Activated CD4-positive, alpha-beta T cell treated with anti-CD3 and anti-CD28 coated beads, Interleukin-2, amount 10 ng/mL, durations not matched to agents 7 days and 5 days (primary cell): ENCODE results near the gene SART1. TPM values are rescaled to one million over a fixed set of nuclear protein-coding genes. Genes with fewer than 3 reads are reported as not detected.

Source experiments
- CTCF ChIA-PET: fragments of 350-600 bp; sonication (Branson Sonifier 250); formaldehyde crosslinking; loops from one replicate; lab custom pipeline; 2021; ENCODE audit warnings: antibody characterized with exemption; lab: Charles Lee
- POLR2A ChIA-PET: fragments of 350-600 bp; sonication (Branson Sonifier 250); formaldehyde crosslinking; loops from one replicate; lab custom pipeline; 2021; ENCODE audit warnings: antibody characterized with exemption; lab: Charles Lee
- DNase-seq: peaks from one replicate; pipeline ENCODE4 v3.0.0-alpha.2; 2020
- H3K27ac Mint-ChIP-seq: one replicate; pipeline ENCODE4 v1.8.0; 2021; ENCODE audit warnings: mild to moderate bottlenecking, moderate library complexity, mixed read lengths
- H3K27me3 Mint-ChIP-seq: one replicate; pipeline ENCODE4 v1.8.0; 2021; ENCODE audit warnings: mixed read lengths
- H3K36me3 Mint-ChIP-seq: one replicate; pipeline ENCODE4 v1.8.0; 2021; ENCODE audit warnings: low read depth, mixed read lengths
- H3K4me1 Mint-ChIP-seq: one replicate; pipeline ENCODE4 v1.8.0; 2021; ENCODE audit warnings: mixed read lengths
- H3K4me3 Mint-ChIP-seq: one replicate; pipeline ENCODE4 v1.8.0; 2021; ENCODE audit warnings: mild to moderate bottlenecking, moderate library complexity, mixed read lengths
- H3K9me3 Mint-ChIP-seq: one replicate; pipeline ENCODE4 v1.8.0; 2021; ENCODE audit warnings: mixed read lengths
- total RNA-seq, 2 experiments: library from RNA; stranded (reverse); gene quantifications; one replicate each; pipeline ENCODE4 v1.2.3, GENCODE V29; 2021

The SART1 gene
- total RNA-seq, 2 experiments from 2014 or later: 79.6 to 81.7 TPM

- Mint-ChIP-seq H3K27ac (peak overlapping the region; percentile 54), H3K36me3 (peaks cover 49% of the 10 kb centered on the region), H3K4me3 (no peak overlapping the region), H3K9me3 (no peaks in the 10 kb centered on the region), H3K4me1 (peaks cover 1% of the 10 kb centered on the region), H3K27me3 (no peaks in the 10 kb centered on the region)
- no peak for DNase-seq
- ChIA-PET POLR2A (no interaction called here), CTCF (interaction anchor here (0.6 to 0.9 kb wide), 3 partner anchors 10 to 88 kb away, joined by 3 to 4 read pairs (median 4); partner anchors contain the start of gene FIBP)
Measured at GRCh38 chr11:65976216-65977176, 15.0 kb downstream of the SART1 start.

- POLR2A ChIA-PET: no interaction called here
- H3K4me1 Mint-ChIP-seq: peaks cover 1% of the 10 kb centered on the region
Measured at GRCh38 chr11:65977621-65978390, 16.3 kb downstream of the SART1 start.

DNA sequence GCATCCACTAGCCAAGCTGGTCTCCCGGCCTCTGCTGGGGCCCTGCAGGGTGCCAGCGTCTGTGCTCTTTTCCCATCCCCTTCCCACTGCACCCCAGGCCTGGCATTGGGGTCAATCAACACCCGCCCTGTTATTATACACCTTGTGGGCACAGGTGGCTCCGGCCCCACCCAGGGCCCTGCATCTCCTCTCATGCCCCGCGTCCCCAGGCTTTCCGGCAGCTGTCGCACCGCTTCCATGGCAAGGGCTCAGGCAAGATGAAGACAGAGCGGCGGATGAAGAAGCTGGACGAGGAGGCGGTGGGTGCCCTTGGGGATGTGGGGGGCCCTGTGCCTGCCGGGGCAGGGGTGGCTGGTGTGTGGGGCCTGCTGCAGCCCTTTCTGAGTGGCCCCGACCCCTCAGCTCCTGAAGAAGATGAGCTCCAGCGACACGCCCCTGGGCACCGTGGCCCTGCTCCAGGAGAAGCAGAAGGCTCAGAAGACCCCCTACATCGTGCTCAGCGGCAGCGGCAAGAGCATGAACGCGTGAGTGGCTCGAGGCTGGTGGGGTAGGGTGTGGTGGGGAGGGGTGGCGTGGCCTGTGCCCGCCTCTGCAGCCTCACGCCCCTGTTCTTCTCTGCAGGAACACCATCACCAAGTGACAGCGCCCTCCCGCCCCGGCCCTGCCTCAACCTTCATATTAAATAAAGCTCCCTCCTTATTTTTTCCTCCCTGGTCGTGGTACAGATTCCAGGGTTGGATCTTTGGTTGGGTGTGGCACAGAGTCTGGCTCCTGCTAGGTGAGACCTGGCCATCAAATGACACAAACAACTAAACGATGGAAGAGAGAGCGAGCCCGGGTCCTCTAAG, 17.1 kb downstream of the SART1 start:
- H3K27ac Mint-ChIP-seq: no peak overlapping the region
- ChIA-PET POLR2A (no interaction called here), CTCF (interaction anchor here (1.1 to 2.2 kb wide), 4 partner anchors 10 to 273 kb away, joined by 3 to 11 read pairs (median 4); partner anchors contain the start of genes FIBP and MUS81)
- H3K9me3 Mint-ChIP-seq: no peaks in the 10 kb centered on the region
- no peaks in the 10 kb centered on the region for H3K27me3 Mint-ChIP-seq
- DNase-seq: no peak
- H3K36me3 Mint-ChIP-seq: peaks cover 31% of the 10 kb centered on the region
- no peak overlapping the region for H3K4me3 Mint-ChIP-seq
- no peaks in the 10 kb centered on the region for H3K4me1 Mint-ChIP-seq

More at GRCh38 chr11:65977621-65978390, 16.3 kb downstream of the SART1 start:
- Mint-ChIP-seq H3K36me3 (peaks cover 38% of the 10 kb centered on the region), H3K4me3 (no peak overlapping the region), H3K27ac (no peak overlapping the region), H3K9me3 (no peaks in the 10 kb centered on the region), H3K27me3 (no peaks in the 10 kb centered on the region)
- no peak for DNase-seq
- CTCF ChIA-PET: interaction anchor here (0.7 to 2.2 kb wide), 4 partner anchors 12 to 272 kb away, joined by 3 to 11 read pairs (median 5); partner anchors contain the start of genes FIBP and MUS81

DNA sequence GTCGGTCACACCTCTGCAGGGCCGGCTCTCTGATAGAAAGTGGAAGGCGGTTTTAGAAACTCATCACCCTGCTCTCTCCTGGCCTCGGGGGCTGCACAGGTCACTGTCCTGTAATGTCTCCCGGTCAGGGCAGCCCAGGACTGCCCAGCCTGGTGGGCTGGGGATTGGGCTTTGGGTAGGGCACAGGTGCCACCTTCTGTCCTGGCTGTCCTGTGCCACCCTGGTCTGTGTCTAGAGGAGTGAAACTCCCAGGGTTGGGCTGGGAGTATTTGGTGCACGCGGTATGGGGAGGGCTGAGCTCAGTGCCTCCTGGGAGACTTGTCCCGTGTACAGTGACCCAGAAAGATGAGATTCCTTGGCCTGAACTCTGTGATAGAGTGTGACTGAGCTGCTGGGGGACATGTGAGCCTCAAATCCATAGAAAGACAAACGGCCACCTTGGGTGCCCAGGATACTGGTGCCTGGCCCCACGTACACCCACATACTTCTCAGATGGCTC, 17.8 kb downstream of the SART1 start:
- Mint-ChIP-seq H3K4me3 (no peak overlapping the region), H3K36me3 (peaks cover 29% of the 10 kb centered on the region), H3K27me3 (no peaks in the 10 kb centered on the region), H3K4me1 (no peaks in the 10 kb centered on the region), H3K27ac (peak overlapping the region; percentile 27), H3K9me3 (no peaks in the 10 kb centered on the region)
- DNase-seq: no peak
- ChIA-PET CTCF (interaction anchor here (1.1 to 2.2 kb wide), 5 partner anchors 9 to 273 kb away, joined by 3 to 11 read pairs (median 3); partner anchors contain the start of genes FIBP and MUS81), POLR2A (no interaction called here)

GRCh38 chr11:65981101-65981740, 19.7 kb downstream of the SART1 start:
- ChIA-PET CTCF (interaction anchor here (0.9 to 1.3 kb wide), 3 partner anchors 7 to 93 kb away, joined by 3 to 4 read pairs (median 4); partner anchors contain the start of gene FIBP), POLR2A (no interaction called here)
- no peak overlapping the region for H3K27ac Mint-ChIP-seq
- no peaks in the 10 kb centered on the region for H3K27me3 Mint-ChIP-seq
- no peak for DNase-seq
- H3K4me3 Mint-ChIP-seq: no peak overlapping the region
- H3K9me3 Mint-ChIP-seq: no peaks in the 10 kb centered on the region
- peaks cover 20% of the 10 kb centered on the region for H3K36me3 Mint-ChIP-seq
- H3K4me1 Mint-ChIP-seq: no peaks in the 10 kb centered on the region

GRCh38 chr11:65981972-65982823, 20.7 kb downstream of the SART1 start:
- Mint-ChIP-seq H3K27me3 (no peaks in the 10 kb centered on the region), H3K9me3 (no peaks in the 10 kb centered on the region), H3K36me3 (peaks cover 15% of the 10 kb centered on the region), H3K27ac (no peak overlapping the region), H3K4me1 (no peaks in the 10 kb centered on the region), H3K4me3 (no peak overlapping the region)
- no peak for DNase-seq
- ChIA-PET CTCF (interaction anchor here (0.9 to 1.4 kb wide), 2 partner anchors 94 to 97 kb away, joined by 4 to 5 read pairs; partner anchors contain the start of gene FIBP), POLR2A (no interaction called here)

GRCh38 chr11:65982824-65983588, 21.5 kb downstream of the SART1 start:
- H3K27ac Mint-ChIP-seq: no peak overlapping the region

DNA sequence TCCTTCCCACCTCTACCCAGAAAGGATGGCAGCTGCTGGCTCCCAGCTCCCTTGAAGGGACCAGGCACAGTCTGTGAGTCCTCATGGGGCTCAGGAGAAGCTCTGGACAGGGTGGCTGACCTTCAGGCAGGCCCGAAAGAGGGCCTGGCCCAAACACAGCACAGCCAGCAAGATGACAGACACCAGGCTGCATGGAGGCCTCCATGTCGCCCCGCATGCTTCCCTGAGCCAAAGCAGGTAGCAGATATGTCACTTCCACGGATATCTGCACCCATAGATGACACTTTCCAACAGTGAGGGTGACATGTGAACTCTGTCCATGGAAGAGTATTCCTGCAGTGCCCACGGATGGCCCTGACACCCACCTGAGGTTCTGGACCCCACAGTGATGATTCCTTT, 22.1 kb downstream of the SART1 start:
- H3K36me3 Mint-ChIP-seq: peaks cover 9% of the 10 kb centered on the region
- CTCF ChIA-PET: interaction anchor here (1.4 to 3.0 kb wide), 2 partner anchors 99 to 204 kb away, joined by 5 to 15 read pairs; no protein-coding TSS in a partner anchor
- POLR2A ChIA-PET: no interaction called here

More at GRCh38 chr11:65982824-65983588, 21.5 kb downstream of the SART1 start:
- H3K4me3 Mint-ChIP-seq: no peak overlapping the region
- CTCF ChIA-PET: interaction anchor here (1.4 to 3.0 kb wide), 2 partner anchors 98 to 203 kb away, joined by 5 to 15 read pairs; no protein-coding TSS in a partner anchor
- no peaks in the 10 kb centered on the region for H3K4me1 Mint-ChIP-seq
- peaks cover 11% of the 10 kb centered on the region for H3K36me3 Mint-ChIP-seq
- POLR2A ChIA-PET: no interaction called here
- no peaks in the 10 kb centered on the region for H3K9me3 Mint-ChIP-seq
- no peak for DNase-seq
- H3K27me3 Mint-ChIP-seq: no peaks in the 10 kb centered on the region

DNA sequence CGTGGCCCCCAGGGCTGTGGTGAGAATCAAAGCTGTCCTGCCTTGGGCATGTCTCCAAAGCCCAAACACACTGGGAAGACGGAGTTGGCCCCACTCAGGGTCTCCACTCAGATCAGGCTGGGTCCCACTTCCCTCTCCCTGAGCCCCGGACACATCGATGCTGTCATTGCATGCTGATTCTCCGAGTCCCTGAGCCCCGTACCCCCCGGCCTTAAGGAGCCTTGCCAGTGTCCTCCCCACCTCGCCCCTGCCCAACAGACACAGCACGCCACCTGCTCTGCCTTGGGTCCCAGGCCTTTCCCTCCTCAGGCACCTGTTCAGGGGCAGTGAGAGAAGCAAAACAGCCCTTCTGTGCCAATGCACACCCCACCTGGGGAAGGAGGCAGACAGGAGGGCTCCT, 25.8 kb downstream of the SART1 start:
- Mint-ChIP-seq H3K27ac (no peak overlapping the region), H3K36me3 (peaks cover 4% of the 10 kb centered on the region), H3K4me3 (no peak overlapping the region), H3K4me1 (peaks cover 7% of the 10 kb centered on the region), H3K27me3 (no peaks in the 10 kb centered on the region), H3K9me3 (no peaks in the 10 kb centered on the region)
- DNase-seq: no peak
- ChIA-PET CTCF (interaction anchor here (1.1 to 1.5 kb wide), 5 partner anchors 97 to 207 kb away, joined by 3 to 9 read pairs (median 5); partner anchors contain the start of genes AP5B1, CCDC85B and FIBP), POLR2A (no interaction called here)

More for the DNA sequence above, 22.1 kb downstream of the SART1 start:
- no peak for DNase-seq
- no peak overlapping the region for H3K4me3 Mint-ChIP-seq
- H3K4me1 Mint-ChIP-seq: no peaks in the 10 kb centered on the region
- no peaks in the 10 kb centered on the region for H3K27me3 Mint-ChIP-seq
- no peak overlapping the region for H3K27ac Mint-ChIP-seq
- no peaks in the 10 kb centered on the region for H3K9me3 Mint-ChIP-seq
